CD4-positive, alpha-beta T cell treated with Interleukin-4 for 4 hours (primary cell): ENCODE data around the gene ZNF837.
"Not testable (repeated sequence)": the region's sequence is repeated elsewhere in the genome, so short reads cannot be mapped to it uniquely, and the experiment has no call there.

Source experiments
- DNase-seq: peaks from one replicate; pipeline ENCODE4 v3.0.0-alpha.2; 2020

The ZNF837 gene

GRCh38 chr19:58395979-58396627 is 15.3 kb upstream of the ZNF837 start:
- no peak for DNase-seq

- DNase-seq: no peak
Observed at GRCh38 chr19:58395220-58395978, 14.6 kb upstream of the ZNF837 start, which contains the start of gene RNF225. TSS of gene RNF225 (plus strand) at chr19:58395656. CDS start at chr19:58396090, 434 bp downstream.

GRCh38 chr19:58394821-58395219 is 14.0 kb upstream of the ZNF837 start:
- DNase-seq: no peak

GRCh38 chr19:58393725-58394033 is 12.8 kb upstream of the ZNF837 start:
- DNase-seq: no peak

- DNase-seq: no peak
Observed at GRCh38 chr19:58392945-58393724, 12.3 kb upstream of the ZNF837 start.

- no peak for DNase-seq
Observed at GRCh38 chr19:58388175-58388526, 7.3 kb upstream of the ZNF837 start.

- DNase-seq: no peak
Observed at GRCh38 chr19:58387338-58388174, 6.7 kb upstream of the ZNF837 start.

GRCh38 chr19:58386576-58387337 is 5.9 kb upstream of the ZNF837 start, which contains the start of gene RPS5:
TSS of gene RPS5 (plus strand) at chr19:58387269. CDS start at chr19:58388138, 869 bp downstream.
- peak; percentile 99 for DNase-seq

- no peak for DNase-seq
Observed at GRCh38 chr19:58385891-58386575, 5.2 kb upstream of the ZNF837 start.

GRCh38 chr19:58385313-58385890 is 4.6 kb upstream of the ZNF837 start:
- no peak for DNase-seq

- no peak for DNase-seq
Observed at GRCh38 chr19:58382997-58383603, 2.3 kb upstream of the ZNF837 start.

- DNase-seq: no peak
Observed at GRCh38 chr19:58381460-58382212, 806 bp upstream of the ZNF837 start.

- no peak for DNase-seq
Observed at GRCh38 chr19:58380037-58380661, 681 bp downstream of the ZNF837 start.

GRCh38 chr19:58379246-58379645 is 1.6 kb downstream of the ZNF837 start:
- DNase-seq: no peak

- DNase-seq: not testable (repeated sequence)
Observed at GRCh38 chr19:58376724-58377123, 4.1 kb downstream of the ZNF837 start.

- no peak for DNase-seq
Observed at GRCh38 chr19:58374200-58374599, 6.6 kb downstream of the ZNF837 start.

GRCh38 chr19:58372311-58373133 is 8.3 kb downstream of the ZNF837 start:
- no peak for DNase-seq
